Measurements from ENCODE around the gene CHRNB4. TPM values are rescaled to one million over a fixed set of nuclear protein-coding genes. Genes with fewer than 3 reads are reported as not detected.

The CHRNB4 gene
- polyA plus RNA-seq, 1 of the 3 experiments (the other 2 are of a cell fraction), result 0.30 TPM

- POLR2A ChIA-PET, result interaction anchor here (1.0 to 4.3 kb wide), 9 partner anchors 9 to 132 kb away, joined by 3 to 55 read pairs (median 18); partner anchors contain the start of genes CHRNA5 and CHRNB4
- TF ChIP-seq JUND (IDR thresholded peaks at IDR 0.05) (no peak), CTCF (IDR thresholded peaks at IDR 0.05) (peak; percentile 40)
- peak; percentile 86 for DNase-seq
- H3K9me2 ChIP-seq, result no peaks in the 10 kb centered on the region
- peak overlapping the region in 1 of 2 experiments; percentile 99; a peak in 2 of 4 replicates for H3K27ac ChIP-seq (ENCODE audit: low read depth in 2 of 2, low read length in 1 of 2)
- no peaks in the 10 kb centered on the region for H3K9me3 ChIP-seq
- WGBS (ENCODE audit: low lambda C conversion rate), result 0% methylated on average over 3 of the region's 41 CpGs
- peaks cover 15% of the 10 kb centered on the region for H4K20me1 ChIP-seq (ENCODE audit: insufficient read depth)
- peak overlapping the region; percentile 53 for H3K4me2 ChIP-seq
- CTCF ChIA-PET, result interaction anchor here (1.4 to 5.3 kb wide), 16 partner anchors 9 to 192 kb away, joined by 3 to 57 read pairs (median 9); partner anchors contain the start of genes CHRNA5 and PSMA4
- no peak overlapping the region for H2AFZ ChIP-seq (ENCODE audit: low read depth)
- peaks cover 41% of the 10 kb centered on the region for H3K27me3 ChIP-seq (ENCODE audit: insufficient read depth)
- no peaks in the 10 kb centered on the region for H3K36me3 ChIP-seq (replicated peaks in 1 of 2; ENCODE audit: control insufficient read depth in 1 of 2, insufficient read depth in 2 of 2, low read length in 1 of 2)
- peak overlapping the region; percentile 47 to 59 for H3K4me3 ChIP-seq (ENCODE audit: low read depth in 2 of 2, low read length in 1 of 2)
- H3F3A ChIP-seq (replicated peaks; ENCODE audit: insufficient read depth), result no peaks in the 10 kb centered on the region
- H3K4me1 ChIP-seq (ENCODE audit: control insufficient read depth in 1 of 2, insufficient read depth in 2 of 2, low read depth in 1 of 2, low read length in 1 of 2), result peaks cover 4 to 46% of the 10 kb centered on the region in 2 experiments; a peak in 2 of 4 replicates
- no peaks in the 10 kb centered on the region for H3K79me2 ChIP-seq (ENCODE audit: insufficient read depth)
- no peak overlapping the region for H3K9ac ChIP-seq
Observed at GRCh38 chr15:78620021-78620526, 20.9 kb downstream of the CHRNB4 start.

GRCh38 chr15:78619022-78619950 is 21.7 kb downstream of the CHRNB4 start:
- peak; percentile 67 for DNase-seq
- H3K9ac ChIP-seq, result no peak overlapping the region
- TF ChIP-seq SIN3A (IDR thresholded peaks at IDR 0.05; ENCODE audit: borderline replicate concordance, low read depth, low read length) (no peak), RFX5 (IDR thresholded peaks at IDR 0.05; ENCODE audit: low read length) (no peak), REST (IDR thresholded peaks at IDR 0.05; ENCODE audit: low read depth, low read length) (no peak), TAF1 (IDR thresholded peaks at IDR 0.05; ENCODE audit: borderline replicate concordance, low read depth, low read length) (no peak), MAX (IDR thresholded peaks at IDR 0.05; ENCODE audit: low read depth) (no peak), TCF12 (IDR thresholded peaks at IDR 0.05) (no peak), RXRA (IDR thresholded peaks at IDR 0.05; ENCODE audit: borderline replicate concordance, low read depth) (no peak), USF2 (IDR thresholded peaks at IDR 0.05; ENCODE audit: borderline replicate concordance, low read depth, low read length) (no peak), POLR2AphosphoS5 (IDR thresholded peaks at IDR 0.05; ENCODE audit: low read depth, low read length) (no peak)
- H3K4me2 ChIP-seq, result peak overlapping the region; percentile 53
- H3K79me2 ChIP-seq (ENCODE audit: insufficient read depth), result no peaks in the 10 kb centered on the region
- peaks cover 15% of the 10 kb centered on the region for H4K20me1 ChIP-seq (ENCODE audit: insufficient read depth)
- WGBS (ENCODE audit: low lambda C conversion rate), result 27% methylated on average over 13 of the region's 20 CpGs
- ChIA-PET CTCF (interaction anchor here (0.7 to 5.3 kb wide), 26 partner anchors 9 to 233 kb away, joined by 3 to 57 read pairs (median 6); partner anchors contain the start of genes CHRNA5 and PSMA4), POLR2A (interaction anchor here (0.6 to 4.3 kb wide), 13 partner anchors 10 to 133 kb away, joined by 3 to 55 read pairs (median 10); partner anchors contain the start of genes CHRNA5 and CHRNB4)
- no peaks in the 10 kb centered on the region for H3K9me3 ChIP-seq
- peak overlapping the region; percentile 30 to 99; a peak in 3 of 4 replicates for H3K27ac ChIP-seq (ENCODE audit: low read depth in 2 of 2, low read length in 1 of 2)
- H3K36me3 ChIP-seq (replicated peaks in 1 of 2; ENCODE audit: control insufficient read depth in 1 of 2, insufficient read depth in 2 of 2, low read length in 1 of 2), result peaks cover 0 to 2% of the 10 kb centered on the region in 2 experiments
- peaks cover 4 to 43% of the 10 kb centered on the region in 2 experiments; a peak in 2 of 4 replicates for H3K4me1 ChIP-seq (ENCODE audit: control insufficient read depth in 1 of 2, insufficient read depth in 2 of 2, low read depth in 1 of 2, low read length in 1 of 2)
- no peaks in the 10 kb centered on the region for H3K9me2 ChIP-seq
- peaks cover 36% of the 10 kb centered on the region for H3K27me3 ChIP-seq (ENCODE audit: insufficient read depth)
- no peak overlapping the region for H2AFZ ChIP-seq (ENCODE audit: low read depth)
- peak overlapping the region; percentile 47 to 59 for H3K4me3 ChIP-seq (ENCODE audit: low read depth in 2 of 2, low read length in 1 of 2)
- peaks cover 2% of the 10 kb centered on the region for H3F3A ChIP-seq (replicated peaks; ENCODE audit: insufficient read depth)
